NT2/D1 (cell line): ENCODE measurements around the gene UGT2B17.

Experiments
- DNase-seq: peaks from one replicate; pipeline ENCODE4 v3.0.0-alpha.2; 2011; ENCODE audit warnings: low read depth, low spot score
- H3K27me3 ChIP-seq: 2 replicates; pipeline ENCODE4 v1.6.0; 2011; ENCODE audit warnings: mild to moderate bottlenecking; ENCODE audit not compliant: insufficient read length, insufficient read depth
- H3K36me3 ChIP-seq: 2 replicates; pipeline ENCODE4 v1.6.1; 2011; ENCODE audit warnings: mild to moderate bottlenecking, low read length, mixed read lengths; ENCODE audit not compliant: insufficient read depth, insufficient read length
- H3K4me1 ChIP-seq: 2 replicates; pipeline ENCODE4 v1.5.1; 2011; ENCODE audit not compliant: insufficient read depth, insufficient read length
- H3K4me3 ChIP-seq: 2 replicates; pipeline ENCODE4 v1.5.1; 2011; ENCODE audit warnings: low read depth; ENCODE audit not compliant: insufficient read length
- H3K9ac ChIP-seq: 2 replicates; pipeline ENCODE4 v1.6.0; 2011; ENCODE audit warnings: low read depth; ENCODE audit not compliant: insufficient read length
- H3K9me3 ChIP-seq: 2 replicates; pipeline ENCODE4 v1.5.1; 2011; ENCODE audit warnings: mild to moderate bottlenecking, low read length; ENCODE audit not compliant: insufficient read depth
- SUZ12 ChIP-seq: IDR thresholded peaks from 2 replicates; pipeline ENCODE4 v1.6.1; 2011; ENCODE audit not compliant: insufficient read length, insufficient read depth; ENCODE audit errors: extremely low read depth
- YY1 ChIP-seq: IDR thresholded peaks from 2 replicates; pipeline ENCODE4 v1.6.1; 2011; ENCODE audit not compliant: insufficient read length, insufficient read depth
- ZNF274 ChIP-seq: IDR thresholded peaks from 2 replicates; pipeline ENCODE4 v1.6.1; 2011; ENCODE audit warnings: mild to moderate bottlenecking, low read depth, low read length

UGT2B17 gene

GRCh38 chr4:68490826-68491457 is 85.2 kb downstream of the UGT2B17 start:
- DNase-seq, result no peak
- Histone ChIP-seq H3K9ac (no peak overlapping the region), H3K4me1 (no peaks in the 10 kb centered on the region), H3K27me3 (no peaks in the 10 kb centered on the region), H3K9me3 (no peaks in the 10 kb centered on the region), H3K36me3 (no peaks in the 10 kb centered on the region), H3K4me3 (no peak overlapping the region)
- TF ChIP-seq ZNF274 (no peak), YY1 (no peak), SUZ12 (no peak)

- Histone ChIP-seq H3K27me3 (no peaks in the 10 kb centered on the region), H3K9me3 (no peaks in the 10 kb centered on the region), H3K4me3 (no peak overlapping the region), H3K36me3 (no peaks in the 10 kb centered on the region), H3K4me1 (no peaks in the 10 kb centered on the region), H3K9ac (no peak overlapping the region)
- no peak for TF ChIP-seq ZNF274
- no peak for TF ChIP-seq SUZ12
- TF ChIP-seq YY1, result no peak
- no peak for DNase-seq
These were observed 86.8 kb downstream of the UGT2B17 start for GRCh38 chr4:68489338-68489737.
